ENCODE results near the gene ERCC3.
"Not testable (repeated sequence)": the region's sequence is repeated elsewhere in the genome, so short reads cannot be mapped to it uniquely, and the experiment has no call there.

Gene ERCC3

DNA sequence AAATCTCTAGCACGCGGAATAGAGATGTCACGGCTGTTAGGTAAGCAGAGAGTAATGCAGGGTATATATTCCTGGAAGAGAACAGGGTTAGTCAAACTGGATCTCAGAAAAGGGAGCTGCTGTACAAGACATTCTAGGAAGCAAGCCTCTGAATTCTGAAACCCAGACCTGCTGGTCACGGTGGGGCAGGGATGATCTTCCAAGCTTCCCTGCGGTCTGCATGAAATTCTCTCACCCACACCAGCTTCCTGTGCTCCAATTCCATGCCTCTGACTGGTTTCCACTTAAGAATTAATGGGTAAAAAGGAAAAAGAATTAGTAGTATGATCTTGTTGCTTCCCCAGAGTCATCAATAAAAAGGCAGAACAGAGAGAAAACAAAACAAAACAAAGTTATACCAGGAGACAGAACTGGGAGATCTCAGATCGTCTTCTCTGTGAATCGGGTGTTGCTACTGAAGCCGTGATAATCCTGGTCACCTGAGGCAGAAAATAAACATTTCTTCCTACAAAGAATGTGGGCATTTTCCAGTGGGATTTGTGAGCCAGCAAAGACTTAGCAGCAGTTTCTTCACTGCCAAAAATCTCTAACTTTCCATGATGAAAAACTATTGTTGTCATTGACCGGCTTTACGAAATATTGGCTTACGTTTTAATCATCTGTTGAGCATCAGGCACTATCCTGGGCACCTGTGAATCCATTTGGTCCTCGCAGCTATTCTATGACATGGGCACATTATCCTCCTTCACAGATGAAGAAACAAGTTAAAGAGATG, 68.6 kb downstream of the ERCC3 start:
- H3K27ac ChIP-seq, result no peak overlapping the region
- TF ChIP-seq, protein P1, sequence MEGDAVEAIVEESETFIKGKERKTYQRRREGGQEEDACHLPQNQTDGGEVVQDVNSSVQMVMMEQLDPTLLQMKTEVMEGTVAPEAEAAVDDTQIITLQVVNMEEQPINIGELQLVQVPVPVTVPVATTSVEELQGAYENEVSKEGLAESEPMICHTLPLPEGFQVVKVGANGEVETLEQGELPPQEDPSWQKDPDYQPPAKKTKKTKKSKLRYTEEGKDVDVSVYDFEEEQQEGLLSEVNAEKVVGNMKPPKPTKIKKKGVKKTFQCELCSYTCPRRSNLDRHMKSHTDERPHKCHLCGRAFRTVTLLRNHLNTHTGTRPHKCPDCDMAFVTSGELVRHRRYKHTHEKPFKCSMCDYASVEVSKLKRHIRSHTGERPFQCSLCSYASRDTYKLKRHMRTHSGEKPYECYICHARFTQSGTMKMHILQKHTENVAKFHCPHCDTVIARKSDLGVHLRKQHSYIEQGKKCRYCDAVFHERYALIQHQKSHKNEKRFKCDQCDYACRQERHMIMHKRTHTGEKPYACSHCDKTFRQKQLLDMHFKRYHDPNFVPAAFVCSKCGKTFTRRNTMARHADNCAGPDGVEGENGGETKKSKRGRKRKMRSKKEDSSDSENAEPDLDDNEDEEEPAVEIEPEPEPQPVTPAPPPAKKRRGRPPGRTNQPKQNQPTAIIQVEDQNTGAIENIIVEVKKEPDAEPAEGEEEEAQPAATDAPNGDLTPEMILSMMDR (IDR thresholded peaks at IDR 0.05), result no peak
- TF ChIP-seq ZFX (IDR thresholded peaks at IDR 0.05; ENCODE audit: borderline replicate concordance), result no peak

DNA sequence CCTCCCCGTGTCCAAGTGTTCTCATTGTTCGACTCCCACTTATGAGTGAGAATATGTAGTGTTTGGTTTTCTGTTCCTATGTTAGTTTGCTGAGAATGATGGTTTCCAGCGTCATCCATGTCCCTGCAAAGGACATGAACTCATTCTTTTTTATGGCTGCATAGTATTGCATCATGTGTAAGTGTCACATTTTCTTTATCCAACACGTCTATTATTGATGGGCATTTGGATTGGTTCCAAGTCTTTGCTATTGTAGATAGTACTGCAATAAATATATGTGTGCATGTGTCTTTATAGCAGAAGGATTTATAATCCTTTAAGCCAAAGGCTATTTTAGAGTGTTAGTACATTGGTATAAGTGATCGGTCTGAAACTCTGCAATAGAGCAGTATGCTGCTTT, 69.8 kb downstream of the ERCC3 start:
- not testable (repeated sequence) for H3K27ac ChIP-seq

DNA sequence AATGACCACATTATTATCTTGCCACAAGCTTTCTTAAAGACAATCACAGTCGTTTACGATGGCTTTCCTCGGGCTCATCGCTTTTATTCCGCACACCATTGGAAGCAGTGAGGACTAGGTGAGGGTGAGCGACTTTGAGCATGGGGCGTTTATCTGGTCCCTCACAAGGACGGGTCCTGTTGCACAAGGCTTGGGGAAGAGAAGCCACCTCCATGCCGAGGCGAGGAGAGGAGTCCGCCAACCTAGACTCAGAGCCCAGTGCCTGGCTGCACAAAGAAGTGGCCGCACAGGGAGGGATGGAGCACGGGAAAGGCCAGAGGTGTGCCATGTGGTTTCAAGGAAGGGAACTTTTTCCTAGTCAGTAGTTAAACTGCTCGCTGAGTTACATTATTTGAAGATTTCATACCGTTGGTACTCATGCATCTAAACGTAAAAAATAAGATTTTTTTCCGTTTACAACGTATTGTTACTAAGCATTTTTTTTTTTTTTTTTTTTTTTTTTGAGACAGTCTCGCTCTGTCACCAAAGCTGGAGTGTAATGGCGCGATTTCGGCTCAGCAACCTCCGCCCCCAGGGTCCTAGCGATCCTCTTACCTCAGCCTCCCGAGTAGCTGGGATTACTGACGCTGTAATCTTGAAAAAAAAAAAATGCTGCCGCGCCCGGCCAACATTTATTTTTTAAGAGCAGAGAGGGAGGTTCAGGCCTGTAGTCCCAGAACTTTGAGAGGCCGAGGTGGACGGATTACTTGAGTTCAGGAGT, 73.0 kb downstream of the ERCC3 start:
- H3K27ac ChIP-seq, result no peak overlapping the region

DNA sequence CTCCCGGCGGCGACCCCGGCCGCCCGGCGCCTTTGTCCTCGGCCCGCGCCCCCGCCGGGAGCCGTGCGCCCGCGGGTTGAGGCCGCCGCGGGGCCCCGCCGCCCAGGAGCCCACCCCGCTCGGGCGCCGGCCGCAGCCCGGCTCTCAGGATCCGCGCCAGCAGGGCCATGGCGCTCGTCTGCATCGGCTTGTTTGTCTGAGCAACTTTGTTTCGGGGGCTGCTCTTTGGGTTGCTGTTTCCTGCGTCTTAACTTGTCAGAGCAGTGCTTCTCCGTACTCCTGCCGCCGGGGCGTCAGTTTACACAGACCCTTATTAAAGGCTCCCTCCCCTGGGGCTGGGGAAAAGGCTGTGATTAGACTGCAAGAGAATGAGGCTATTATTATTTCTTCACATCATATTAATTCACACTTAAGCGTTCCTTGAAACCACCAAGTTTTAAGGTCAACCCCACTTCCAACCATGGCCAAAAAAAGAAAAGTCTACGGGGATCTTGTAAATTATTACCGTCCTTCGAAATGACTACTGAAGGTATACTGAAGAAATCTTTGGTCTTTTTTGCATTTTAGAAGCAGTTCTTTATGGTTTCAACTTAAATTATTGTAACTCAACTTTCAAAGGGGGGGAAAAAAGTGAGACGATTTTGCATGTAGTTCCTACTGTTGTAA, 73.7 kb downstream of the ERCC3 start, which contains the start of gene CYP27C1:
Gene CYP27C1, minus strand, starts transcription at position 198 of the 666 bp plus-strand sequence. Its CDS starts 29 bp downstream, at position 169.
- TF ChIP-seq ZFX (IDR thresholded peaks at IDR 0.05; ENCODE audit: borderline replicate concordance), result no peak
- TF ChIP-seq, protein P1 (IDR thresholded peaks at IDR 0.05), result no peak
- no peak within 1 kb of the TSS for H3K27ac ChIP-seq

More for the DNA sequence above, 73.0 kb downstream of the ERCC3 start:
- TF ChIP-seq ZFX (IDR thresholded peaks at IDR 0.05; ENCODE audit: borderline replicate concordance), result no peak
- TF ChIP-seq, protein P1 (IDR thresholded peaks at IDR 0.05), result no peak

DNA sequence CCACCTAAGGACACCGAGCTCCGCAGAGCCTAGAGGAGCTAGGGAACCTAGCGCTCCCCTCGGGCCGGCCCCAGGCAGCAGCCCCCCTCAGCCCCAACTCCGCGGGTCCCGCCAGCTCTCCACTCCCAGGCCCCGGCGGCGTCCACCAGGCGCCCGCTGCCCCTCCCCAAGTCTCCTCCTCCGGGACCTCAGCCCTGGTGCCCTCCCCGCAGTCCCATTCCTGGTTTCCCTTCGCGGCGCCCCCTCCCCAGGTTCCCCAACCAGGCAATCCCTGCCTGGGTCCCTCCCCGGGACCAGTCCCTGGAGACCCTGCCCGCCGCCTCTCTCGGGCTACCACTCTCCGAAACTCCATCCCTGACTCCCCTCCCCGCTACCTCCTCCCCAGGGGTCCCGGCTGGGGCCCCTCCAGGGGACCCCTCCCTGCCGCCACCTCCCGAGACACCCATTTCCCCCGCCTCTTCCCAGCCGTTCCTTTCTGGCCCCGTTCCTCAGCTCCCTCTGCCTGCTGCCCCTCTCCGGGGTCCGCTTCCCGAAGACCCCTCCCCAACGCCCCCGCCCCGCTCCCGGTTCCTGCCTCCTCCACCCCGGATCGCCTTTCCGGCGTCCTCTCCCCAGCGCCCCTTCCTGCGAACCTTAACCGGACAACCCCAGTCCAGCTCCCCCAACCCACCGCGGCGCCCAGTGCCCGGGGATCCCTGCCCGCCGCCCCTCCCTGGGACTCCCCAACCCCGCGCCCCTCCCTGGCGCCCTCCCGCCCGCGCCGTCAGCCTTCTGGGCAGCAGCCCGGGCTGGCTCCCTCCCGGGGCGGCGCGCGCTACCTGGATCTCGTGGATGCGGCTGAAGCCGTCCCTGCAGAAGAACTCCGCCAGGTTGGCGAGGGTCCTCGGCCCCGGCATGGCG, 74.5 kb downstream of the ERCC3 start:
- H3K27ac ChIP-seq, result no peak overlapping the region
- TF ChIP-seq ZFX (IDR thresholded peaks at IDR 0.05; ENCODE audit: borderline replicate concordance), result no peak
- TF ChIP-seq, protein P1 (IDR thresholded peaks at IDR 0.05), result no peak

DNA sequence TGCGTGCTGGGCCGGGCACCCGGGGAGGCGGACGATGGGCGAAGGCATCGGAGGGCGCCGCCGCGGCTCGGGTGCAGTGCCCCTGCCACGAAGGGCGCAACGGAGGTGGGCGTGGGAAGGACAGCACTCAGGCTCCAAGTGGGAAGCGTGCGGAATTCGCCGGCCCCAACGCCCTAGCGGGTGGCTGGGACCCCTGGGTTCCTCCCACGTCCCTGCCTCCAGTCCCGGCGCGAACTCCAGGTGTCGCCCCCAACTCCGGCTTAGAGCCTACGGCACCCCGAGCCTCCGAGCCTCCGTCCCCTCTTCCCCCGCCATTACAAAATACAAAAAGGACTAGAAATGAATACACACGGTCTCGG, 75.2 kb downstream of the ERCC3 start:
- H3K27ac ChIP-seq, result no peak overlapping the region
- no peak for TF ChIP-seq ZFX (IDR thresholded peaks at IDR 0.05; ENCODE audit: borderline replicate concordance)
- TF ChIP-seq, protein P1 (IDR thresholded peaks at IDR 0.05), result no peak

Measured in 22Rv1 (cell line).